Skeletal muscle satellite cell (primary cell): ENCODE results near the gene SDK1.

ENCODE experiments used
- H3K27me3 ChIP-seq: 2 replicates; pipeline ENCODE4 v1.7.0; 2013; ENCODE audit warnings: low read length; ENCODE audit not compliant: control insufficient read depth, insufficient read depth
- H3K36me3 ChIP-seq: 2 replicates; pipeline ENCODE4 v1.7.0; 2013; ENCODE audit warnings: mild to moderate bottlenecking, control low read depth, low read length; ENCODE audit not compliant: insufficient read depth
- H3K4me1 ChIP-seq: 2 replicates; pipeline ENCODE4 v1.7.0; 2013; ENCODE audit warnings: low read length; ENCODE audit not compliant: control insufficient read depth, insufficient read depth
- H3K4me2 ChIP-seq: 2 replicates; pipeline ENCODE4 v1.7.0; 2013; ENCODE audit warnings: mild to moderate bottlenecking, low read length
- H3K4me3 ChIP-seq: 2 replicates; pipeline ENCODE4 v1.7.0; 2013; ENCODE audit warnings: low read length
- H3K9ac ChIP-seq: 2 replicates; pipeline ENCODE4 v1.7.0; 2013; ENCODE audit warnings: mild to moderate bottlenecking, low read depth, low read length, moderate library complexity
- H3K9me3 ChIP-seq: replicated peaks from 2 replicates; pipeline ENCODE4 v1.7.0; 2013; ENCODE audit warnings: mild to moderate bottlenecking, control low read depth, low read length

The SDK1 gene

DNA sequence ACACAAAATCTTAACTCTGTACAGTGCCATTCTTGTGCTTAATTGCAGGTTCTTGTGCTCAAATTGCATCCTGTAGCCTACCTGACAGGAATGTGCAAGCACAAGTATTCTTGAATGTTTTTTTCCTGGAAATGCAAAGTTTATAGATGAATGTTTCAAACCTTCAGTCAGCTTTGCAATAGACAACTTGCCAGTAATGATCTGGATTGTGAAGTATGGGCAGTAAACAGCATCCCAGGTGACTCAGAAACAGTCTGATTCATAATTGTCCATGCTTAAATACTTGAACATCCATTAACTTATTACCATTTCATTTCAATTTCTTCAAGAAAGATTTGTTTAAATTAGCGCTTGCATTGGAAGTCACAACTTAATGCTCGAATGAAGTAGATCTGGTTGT, 347.2 kb downstream of the SDK1 start:
- Histone ChIP-seq H3K4me1 (peaks cover 5% of the 10 kb centered on the region), H3K4me2 (no peak overlapping the region), H3K36me3 (peaks cover 4% of the 10 kb centered on the region), H3K9ac (no peak overlapping the region), H3K9me3 (no peaks in the 10 kb centered on the region), H3K27me3 (no peaks in the 10 kb centered on the region), H3K4me3 (no peak overlapping the region)

DNA sequence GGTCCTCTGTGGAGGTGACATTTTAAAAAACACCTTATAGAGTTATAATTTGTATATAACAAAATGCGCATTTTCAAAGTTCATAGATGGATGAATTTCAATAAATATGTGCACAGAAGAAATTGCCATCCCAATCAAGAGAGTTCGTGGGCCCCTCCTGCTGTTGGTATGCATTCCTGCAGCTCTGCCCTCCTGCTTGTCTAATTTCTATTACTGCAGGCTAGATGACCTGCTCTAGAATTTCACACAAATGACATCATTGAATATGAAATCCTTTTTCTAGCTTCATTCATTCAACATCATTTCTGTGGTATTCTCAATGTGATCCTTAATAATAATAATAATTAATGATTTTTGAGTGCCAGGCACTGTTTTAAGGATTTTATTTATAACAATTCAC, 348.2 kb downstream of the SDK1 start:
- Histone ChIP-seq H3K9me3 (no peaks in the 10 kb centered on the region), H3K4me3 (no peak overlapping the region), H3K36me3 (peaks cover 10% of the 10 kb centered on the region), H3K27me3 (no peaks in the 10 kb centered on the region), H3K9ac (no peak overlapping the region), H3K4me1 (peaks cover 5% of the 10 kb centered on the region), H3K4me2 (no peak overlapping the region)

GRCh38 chr7:3649678-3650440, 348.8 kb downstream of the SDK1 start:
- no peaks in the 10 kb centered on the region for H3K9me3 ChIP-seq
- H3K4me3 ChIP-seq, result no peak overlapping the region
- no peak overlapping the region for H3K4me2 ChIP-seq
- H3K36me3 ChIP-seq, result peaks cover 10% of the 10 kb centered on the region
- H3K9ac ChIP-seq, result no peak overlapping the region
- peaks cover 5% of the 10 kb centered on the region for H3K4me1 ChIP-seq
- no peaks in the 10 kb centered on the region for H3K27me3 ChIP-seq

DNA sequence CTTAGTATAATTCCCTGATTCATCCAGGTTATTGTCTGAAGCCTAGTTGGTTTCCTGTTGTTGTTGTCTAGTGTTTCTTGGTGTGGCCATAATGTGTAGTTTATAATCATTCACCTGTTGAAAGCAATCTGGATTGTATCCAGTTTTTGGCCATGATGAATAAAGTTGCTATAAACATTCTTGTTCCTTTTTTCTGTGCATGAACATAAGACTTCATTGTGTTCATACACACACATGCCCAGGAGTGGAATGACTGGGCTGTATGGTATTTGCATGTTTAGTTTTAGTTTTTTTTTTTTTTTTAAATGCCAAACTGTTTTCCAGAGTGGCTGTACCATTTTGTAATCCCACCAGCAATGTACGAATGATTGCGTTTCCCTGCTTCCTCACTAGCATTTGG, 349.8 kb downstream of the SDK1 start:
- Histone ChIP-seq H3K36me3 (peaks cover 11% of the 10 kb centered on the region), H3K27me3 (no peaks in the 10 kb centered on the region), H3K9me3 (no peaks in the 10 kb centered on the region), H3K4me1 (peaks cover 5% of the 10 kb centered on the region), H3K9ac (no peak overlapping the region), H3K4me2 (no peak overlapping the region), H3K4me3 (no peak overlapping the region)

GRCh38 chr7:3655635-3656034, 354.6 kb downstream of the SDK1 start:
- peaks cover 3% of the 10 kb centered on the region for H3K4me1 ChIP-seq
- no peak overlapping the region for H3K4me2 ChIP-seq
- no peak overlapping the region for H3K4me3 ChIP-seq
- no peaks in the 10 kb centered on the region for H3K9me3 ChIP-seq
- H3K9ac ChIP-seq, result no peak overlapping the region
- peaks cover 10% of the 10 kb centered on the region for H3K36me3 ChIP-seq
- H3K27me3 ChIP-seq, result no peaks in the 10 kb centered on the region

- Histone ChIP-seq H3K9ac (no peak overlapping the region), H3K4me3 (no peak overlapping the region), H3K36me3 (peaks cover 10% of the 10 kb centered on the region), H3K4me1 (peaks cover 3% of the 10 kb centered on the region), H3K9me3 (no peaks in the 10 kb centered on the region), H3K27me3 (no peaks in the 10 kb centered on the region), H3K4me2 (no peak overlapping the region)
Measured at GRCh38 chr7:3657206-3657605, 356.2 kb downstream of the SDK1 start.

DNA sequence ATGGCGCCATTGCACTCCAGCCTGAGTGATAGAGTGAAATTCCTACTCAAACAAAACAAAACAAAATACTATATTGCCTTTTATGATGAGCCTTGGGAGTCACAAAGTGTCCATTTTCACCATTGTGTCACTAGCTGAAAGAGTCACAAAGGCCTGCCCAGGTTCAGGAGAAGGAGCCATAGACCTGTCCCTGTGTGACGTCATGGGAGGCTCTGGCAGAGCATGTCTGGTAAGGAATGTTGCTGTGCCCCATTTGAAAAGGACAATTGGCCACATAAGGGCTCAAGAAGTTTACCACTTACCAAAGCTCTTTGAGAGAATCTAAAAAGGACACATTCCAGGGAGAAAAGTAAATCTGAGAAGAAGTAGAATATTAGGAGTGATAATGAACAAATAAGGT, 367.7 kb downstream of the SDK1 start:
- Histone ChIP-seq H3K4me3 (no peak overlapping the region), H3K4me2 (no peak overlapping the region), H3K9ac (no peak overlapping the region), H3K4me1 (peaks cover 3% of the 10 kb centered on the region), H3K9me3 (no peaks in the 10 kb centered on the region), H3K27me3 (no peaks in the 10 kb centered on the region), H3K36me3 (no peaks in the 10 kb centered on the region)

DNA sequence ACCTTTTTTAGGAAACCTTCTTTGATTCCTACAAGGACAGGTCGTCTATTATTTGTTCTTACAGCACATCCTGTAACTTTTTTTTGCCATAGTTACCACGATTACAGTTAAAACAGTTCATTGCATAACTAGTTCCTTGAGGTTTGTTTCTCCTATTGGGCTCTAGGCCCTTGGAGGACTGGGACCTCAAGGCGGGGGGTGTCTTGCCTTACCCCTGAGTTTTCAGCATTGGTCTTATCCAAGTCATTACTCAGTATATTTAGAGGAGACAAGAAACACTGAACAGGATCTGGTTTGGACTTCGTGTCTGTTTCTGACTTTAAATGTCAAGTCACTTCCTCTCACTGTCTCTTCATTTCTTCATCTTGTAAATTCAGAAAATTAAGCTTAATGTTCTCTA, 369.8 kb downstream of the SDK1 start:
- Histone ChIP-seq H3K9me3 (no peaks in the 10 kb centered on the region), H3K9ac (no peak overlapping the region), H3K4me2 (no peak overlapping the region), H3K36me3 (no peaks in the 10 kb centered on the region), H3K4me1 (no peaks in the 10 kb centered on the region), H3K4me3 (no peak overlapping the region), H3K27me3 (no peaks in the 10 kb centered on the region)

DNA sequence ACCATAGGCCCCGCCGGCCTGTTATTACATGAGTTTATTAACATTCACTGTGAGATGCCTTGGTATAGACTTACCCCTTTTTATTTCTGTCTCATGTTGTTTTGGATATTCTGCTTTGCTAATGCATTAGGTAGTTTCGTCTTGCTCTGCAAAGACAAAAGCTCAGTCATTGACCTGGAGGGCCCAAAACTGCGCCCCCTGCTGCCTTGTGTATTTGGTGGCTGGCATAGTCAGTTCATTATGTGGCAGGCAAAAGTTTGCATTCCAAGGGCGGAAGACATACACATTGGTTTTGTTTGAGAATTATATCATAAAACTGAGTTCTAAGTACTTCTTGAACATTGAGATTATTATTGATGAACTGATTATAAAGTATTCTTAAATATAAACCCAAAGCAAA, 372.5 kb downstream of the SDK1 start:
- Histone ChIP-seq H3K4me2 (no peak overlapping the region), H3K36me3 (no peaks in the 10 kb centered on the region), H3K4me1 (no peaks in the 10 kb centered on the region), H3K4me3 (no peak overlapping the region), H3K9ac (no peak overlapping the region), H3K9me3 (no peaks in the 10 kb centered on the region), H3K27me3 (no peaks in the 10 kb centered on the region)

GRCh38 chr7:3678314-3678810, 377.3 kb downstream of the SDK1 start:
- no peaks in the 10 kb centered on the region for H3K36me3 ChIP-seq
- no peak overlapping the region for H3K9ac ChIP-seq
- H3K4me3 ChIP-seq, result no peak overlapping the region
- H3K4me1 ChIP-seq, result no peaks in the 10 kb centered on the region
- H3K9me3 ChIP-seq, result no peaks in the 10 kb centered on the region
- no peak overlapping the region for H3K4me2 ChIP-seq
- no peaks in the 10 kb centered on the region for H3K27me3 ChIP-seq

DNA sequence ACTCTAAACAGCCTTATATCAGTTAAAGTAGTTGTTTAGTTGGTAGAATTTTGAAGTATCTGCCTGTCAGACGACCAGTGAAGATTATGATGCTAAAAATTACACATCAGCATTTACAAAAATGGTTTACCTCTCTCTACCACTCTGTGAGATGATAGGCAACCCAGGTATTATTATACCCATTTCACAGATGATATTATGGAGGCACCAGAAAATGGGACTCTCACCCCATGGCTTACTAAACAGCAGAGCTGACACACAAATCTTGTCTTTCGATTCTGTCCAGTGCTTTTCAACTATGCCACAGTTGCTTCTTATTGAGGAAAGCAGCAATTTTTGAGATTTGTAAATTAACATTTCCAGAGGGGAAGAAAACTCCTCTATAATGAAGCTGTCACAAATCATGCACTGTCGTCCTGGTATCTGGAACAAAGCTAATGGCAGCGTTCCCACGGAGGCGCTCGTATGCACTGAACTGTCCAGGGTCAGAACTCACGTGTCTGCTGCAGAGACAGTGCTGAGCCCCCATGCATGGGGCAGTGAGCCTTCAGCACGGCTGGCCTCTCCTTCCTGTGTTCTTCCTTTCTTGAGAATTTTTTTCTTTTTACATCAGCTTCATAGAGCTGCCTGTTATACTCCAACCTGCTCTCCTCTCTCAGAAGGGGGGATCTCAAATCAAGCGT, 381.1 kb downstream of the SDK1 start:
- H3K4me3 ChIP-seq, result no peak overlapping the region
- no peaks in the 10 kb centered on the region for H3K36me3 ChIP-seq
- no peaks in the 10 kb centered on the region for H3K9me3 ChIP-seq
- H3K27me3 ChIP-seq, result no peaks in the 10 kb centered on the region
- H3K4me1 ChIP-seq, result no peaks in the 10 kb centered on the region
- H3K4me2 ChIP-seq, result no peak overlapping the region
- H3K9ac ChIP-seq, result no peak overlapping the region
